Parathyroid adenoma (tissue), 2 donors: ENCODE data around the gene PCDHGC5.

Experiments
- H2AFZ ChIP-seq: fragments of 300-600 bp; sonication (generic); one replicate; pipeline ENCODE4 v1.7.0; 2017; ENCODE audit warnings: antibody characterized with exemption, mild to moderate bottlenecking
- H3K27ac ChIP-seq: fragments of 300-600 bp; sonication (generic); one replicate; pipeline ENCODE4 v1.7.0; 2017
- H3K27me3 ChIP-seq: fragments of 300-600 bp; sonication (generic); one replicate; pipeline ENCODE4 v1.7.0; 2017; ENCODE audit warnings: low read length; ENCODE audit not compliant: control insufficient read depth, insufficient read depth
- H3K36me3 ChIP-seq: fragments of 300-600 bp; sonication (generic); one replicate; pipeline ENCODE4 v1.7.0; 2017; ENCODE audit warnings: low read length; ENCODE audit not compliant: control insufficient read depth, insufficient read depth
- H3K4me1 ChIP-seq: fragments of 300-600 bp; sonication (generic); one replicate; pipeline ENCODE4 v1.7.0; 2017; ENCODE audit warnings: control low read depth
- H3K4me2 ChIP-seq: fragments of 300-600 bp; sonication (generic); one replicate; pipeline ENCODE4 v1.7.0; 2017; ENCODE audit warnings: low read length
- H3K4me3 ChIP-seq: fragments of 300-600 bp; sonication (generic); one replicate; pipeline ENCODE4 v1.7.0; 2017; ENCODE audit warnings: low read depth, low read length
- H3K79me2 ChIP-seq: fragments of 300-600 bp; sonication (generic); one replicate; pipeline ENCODE4 v1.7.0; 2017; ENCODE audit warnings: control low read depth
- H3K9ac ChIP-seq: fragments of 300-600 bp; sonication (generic); one replicate; pipeline ENCODE4 v1.7.0; 2017; ENCODE audit warnings: mild to moderate bottlenecking
- H3K9me3 ChIP-seq: fragments of 300-600 bp; sonication (generic); one replicate; pipeline ENCODE4 v1.7.0; 2017; ENCODE audit warnings: low read length; ENCODE audit not compliant: control insufficient read depth
- CTCF ChIP-seq: fragments of 300-600 bp; sonication (generic); IDR thresholded peaks from one replicate; pipeline ENCODE4 v1.7.0; 2017; ENCODE audit warnings: antibody characterized with exemption, mild to moderate bottlenecking
- donor health status: primary hyperparathyroidism.

The PCDHGC5 gene

GRCh38 chr5:141489841-141490240 lies 960 bp downstream of the PCDHGC5 start:
- Histone ChIP-seq H3K4me2 (no peak overlapping the region), H2AFZ (no peak overlapping the region), H3K9me3 (no peaks in the 10 kb centered on the region), H3K4me3 (no peak overlapping the region), H3K4me1 (peaks cover 7% of the 10 kb centered on the region), H3K27ac (no peak overlapping the region), H3K9ac (no peak overlapping the region), H3K36me3 (no peaks in the 10 kb centered on the region), H3K79me2 (peaks cover 66% of the 10 kb centered on the region), H3K27me3 (no peaks in the 10 kb centered on the region)
- no peak for TF ChIP-seq CTCF

- Histone ChIP-seq H3K9me3 (no peaks in the 10 kb centered on the region), H3K4me2 (no peak overlapping the region), H3K27me3 (no peaks in the 10 kb centered on the region), H2AFZ (no peak overlapping the region), H3K4me1 (peaks cover 3% of the 10 kb centered on the region), H3K4me3 (no peak overlapping the region), H3K27ac (no peak overlapping the region), H3K79me2 (peaks cover 66% of the 10 kb centered on the region), H3K36me3 (no peaks in the 10 kb centered on the region), H3K9ac (no peak overlapping the region)
- no peak for TF ChIP-seq CTCF
Measured at GRCh38 chr5:141490271-141490670, 1.4 kb downstream of the PCDHGC5 start.

- no peaks in the 10 kb centered on the region for H3K9me3 ChIP-seq
- H3K36me3 ChIP-seq, result no peaks in the 10 kb centered on the region
- H3K9ac ChIP-seq, result no peak overlapping the region
- no peak overlapping the region for H3K4me2 ChIP-seq
- no peak overlapping the region for H2AFZ ChIP-seq
- H3K79me2 ChIP-seq, result peaks cover 66% of the 10 kb centered on the region
- no peak overlapping the region for H3K27ac ChIP-seq
- no peak overlapping the region for H3K4me3 ChIP-seq
- H3K27me3 ChIP-seq, result no peaks in the 10 kb centered on the region
- peaks cover 3% of the 10 kb centered on the region for H3K4me1 ChIP-seq
- TF ChIP-seq CTCF, result no peak
Measured at GRCh38 chr5:141490771-141491170, 1.9 kb downstream of the PCDHGC5 start.

- Histone ChIP-seq H3K9ac (no peak overlapping the region), H3K9me3 (no peaks in the 10 kb centered on the region), H2AFZ (no peak overlapping the region), H3K27me3 (no peaks in the 10 kb centered on the region), H3K27ac (no peak overlapping the region), H3K4me1 (peaks cover 3% of the 10 kb centered on the region), H3K4me3 (no peak overlapping the region), H3K4me2 (no peak overlapping the region), H3K79me2 (peaks cover 66% of the 10 kb centered on the region), H3K36me3 (no peaks in the 10 kb centered on the region)
- no peak for TF ChIP-seq CTCF
Measured at GRCh38 chr5:141491323-141492167, 2.7 kb downstream of the PCDHGC5 start.
